Kidney epithelial cell (primary cell): ENCODE results near the gene GON4L. TPM values are rescaled to one million over a fixed set of nuclear protein-coding genes. Genes with fewer than 3 reads are reported as not detected.
A peak's percentile ranks its signal among the peaks of the same experiment; 100 is the strongest.
"Not testable (repeated sequence)": the region's sequence is repeated elsewhere in the genome, so short reads cannot be mapped to it uniquely, and the experiment has no call there.

Experiments
- DNase-seq: peaks from one replicate; pipeline ENCODE4 v3.0.0-alpha.2; 2010; ENCODE audit warnings: low read depth
- H3K27me3 ChIP-seq: 2 replicates; pipeline ENCODE4 v1.6.0; 2011; ENCODE audit warnings: low read length; ENCODE audit not compliant: control insufficient read depth, insufficient read depth
- H3K36me3 ChIP-seq: 2 replicates; pipeline ENCODE4 v1.5.1; 2011; ENCODE audit warnings: low read length; ENCODE audit not compliant: control insufficient read depth, insufficient read depth
- H3K4me3 ChIP-seq: 2 replicates; pipeline ENCODE4 v1.5.1; 2011; ENCODE audit warnings: low read depth, mild to moderate bottlenecking, control low read depth, low read length
- total RNA-seq: library from RNA; depleted of rRNA; stranded (reverse); fragments of >200 nt; gene quantifications from 2 replicates; pipeline ENCODE4 v1.2.3, GENCODE V29; 2015
- TF ChIP-seq, protein P1 (sequence below): IDR thresholded peaks from 2 replicates; pipeline ENCODE4 v1.5.1; 2011; ENCODE audit warnings: mild to moderate bottlenecking, moderate library complexity, low read length, control low read depth, inconsistent platforms; ENCODE audit not compliant: insufficient read depth, poor library complexity, severe bottlenecking

The GON4L gene
- total RNA-seq, 1 donor from 2014 or later, result 25.3 TPM

DNA sequence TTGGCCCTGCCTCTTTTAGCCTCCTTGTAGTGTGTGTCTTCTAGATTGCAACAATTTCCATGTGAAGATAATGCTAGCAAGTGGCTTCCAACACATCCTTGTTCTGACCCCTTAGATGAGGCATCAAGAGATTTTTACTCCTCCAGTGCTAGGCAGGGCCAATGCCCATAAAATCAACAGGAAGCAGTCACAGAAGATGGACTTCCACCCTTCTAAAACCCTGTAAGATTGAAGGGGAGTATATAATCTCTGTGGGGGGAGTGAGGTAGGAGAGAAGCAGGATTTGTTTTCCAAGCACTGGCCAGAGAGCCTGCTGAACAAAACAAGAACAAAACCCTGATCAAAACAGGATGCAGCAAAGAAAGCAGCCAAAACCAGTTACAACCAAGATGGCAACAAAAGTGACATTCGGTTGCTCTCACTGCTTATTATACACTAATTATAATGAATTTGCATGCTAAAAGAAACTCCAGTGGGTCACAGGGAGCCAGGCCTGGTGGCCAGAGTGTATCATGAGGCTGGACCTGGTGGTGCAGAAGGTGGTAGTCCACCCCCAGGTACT is 12.1 kb downstream of the GON4L start:
- Histone ChIP-seq H3K27me3 (no peaks in the 10 kb centered on the region), H3K4me3 (no peak overlapping the region), H3K36me3 (no peaks in the 10 kb centered on the region)
- TF ChIP-seq, protein P1, sequence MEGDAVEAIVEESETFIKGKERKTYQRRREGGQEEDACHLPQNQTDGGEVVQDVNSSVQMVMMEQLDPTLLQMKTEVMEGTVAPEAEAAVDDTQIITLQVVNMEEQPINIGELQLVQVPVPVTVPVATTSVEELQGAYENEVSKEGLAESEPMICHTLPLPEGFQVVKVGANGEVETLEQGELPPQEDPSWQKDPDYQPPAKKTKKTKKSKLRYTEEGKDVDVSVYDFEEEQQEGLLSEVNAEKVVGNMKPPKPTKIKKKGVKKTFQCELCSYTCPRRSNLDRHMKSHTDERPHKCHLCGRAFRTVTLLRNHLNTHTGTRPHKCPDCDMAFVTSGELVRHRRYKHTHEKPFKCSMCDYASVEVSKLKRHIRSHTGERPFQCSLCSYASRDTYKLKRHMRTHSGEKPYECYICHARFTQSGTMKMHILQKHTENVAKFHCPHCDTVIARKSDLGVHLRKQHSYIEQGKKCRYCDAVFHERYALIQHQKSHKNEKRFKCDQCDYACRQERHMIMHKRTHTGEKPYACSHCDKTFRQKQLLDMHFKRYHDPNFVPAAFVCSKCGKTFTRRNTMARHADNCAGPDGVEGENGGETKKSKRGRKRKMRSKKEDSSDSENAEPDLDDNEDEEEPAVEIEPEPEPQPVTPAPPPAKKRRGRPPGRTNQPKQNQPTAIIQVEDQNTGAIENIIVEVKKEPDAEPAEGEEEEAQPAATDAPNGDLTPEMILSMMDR, result no peak
- no peak for DNase-seq

DNA sequence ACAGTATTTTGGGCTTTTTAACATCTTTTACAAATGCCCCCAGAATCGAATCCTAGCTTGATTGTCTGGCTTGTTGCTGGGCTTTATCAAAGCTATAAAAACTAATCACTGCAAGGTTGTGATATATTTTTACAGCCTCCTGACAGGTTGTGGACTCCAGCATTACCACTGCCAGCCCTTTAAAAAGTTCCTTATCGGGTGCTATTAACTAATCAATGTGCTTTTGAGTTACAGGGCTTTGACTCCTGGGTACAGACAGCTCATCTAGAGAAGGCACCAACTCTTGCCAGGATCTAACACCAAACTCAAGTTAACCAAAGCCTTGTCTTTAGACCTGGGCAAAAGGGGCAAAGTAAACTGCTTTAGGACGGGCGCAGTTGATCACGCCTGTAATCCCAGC is 16.6 kb downstream of the GON4L start:
- no peaks in the 10 kb centered on the region for H3K36me3 ChIP-seq
- DNase-seq, result no peak
- TF ChIP-seq, protein P1, result no peak
- H3K4me3 ChIP-seq, result no peak overlapping the region
- H3K27me3 ChIP-seq, result no peaks in the 10 kb centered on the region

DNA sequence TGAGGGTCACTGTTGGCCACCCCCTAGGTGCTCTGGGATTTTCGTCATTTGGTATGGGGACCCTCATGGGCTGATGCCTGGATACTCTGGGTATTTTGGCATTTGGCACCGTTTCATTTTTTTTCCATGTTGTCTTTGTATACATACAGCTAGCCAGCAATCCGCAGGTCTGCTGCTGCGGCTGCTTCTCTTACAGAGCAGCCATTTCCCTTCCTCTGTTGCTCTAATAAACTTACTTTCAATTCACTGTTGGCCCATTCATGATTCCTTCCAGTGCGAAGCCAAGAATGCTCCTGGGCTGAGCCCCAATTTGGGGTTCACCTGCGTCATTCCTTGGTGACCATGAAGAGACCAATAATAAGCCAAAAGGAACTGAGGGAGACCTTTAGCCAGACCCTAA is 21.5 kb downstream of the GON4L start:
- Histone ChIP-seq H3K36me3 (no peaks in the 10 kb centered on the region), H3K27me3 (no peaks in the 10 kb centered on the region), H3K4me3 (no peak overlapping the region)
- TF ChIP-seq, protein P1, result no peak
- DNase-seq, result no peak

DNA sequence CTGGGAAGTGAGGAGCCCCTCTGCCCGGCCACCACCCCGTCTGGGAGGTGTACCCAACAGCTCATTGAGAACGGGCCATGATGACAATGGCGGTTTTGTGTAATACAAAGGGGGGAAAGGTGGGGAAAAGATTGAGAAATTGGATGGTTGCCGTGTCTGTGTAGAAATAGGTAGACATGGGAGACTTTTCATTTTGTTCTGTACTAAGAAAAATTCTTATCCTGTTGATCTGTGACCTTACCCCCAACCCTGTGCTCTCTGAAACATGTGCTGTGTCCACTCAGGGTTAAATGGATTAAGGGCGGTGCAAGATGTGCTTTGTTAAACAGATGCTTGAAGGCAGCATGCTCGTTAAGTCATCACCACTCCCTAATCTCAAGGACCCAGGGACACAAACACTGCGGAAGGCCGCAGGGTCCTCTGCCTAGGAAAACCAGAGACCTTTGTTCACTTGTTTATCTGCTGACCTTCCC is 22.1 kb downstream of the GON4L start:
- H3K4me3 ChIP-seq, H3K27me3 ChIP-seq, DNase-seq, H3K36me3 ChIP-seq: not testable (repeated sequence)

DNA sequence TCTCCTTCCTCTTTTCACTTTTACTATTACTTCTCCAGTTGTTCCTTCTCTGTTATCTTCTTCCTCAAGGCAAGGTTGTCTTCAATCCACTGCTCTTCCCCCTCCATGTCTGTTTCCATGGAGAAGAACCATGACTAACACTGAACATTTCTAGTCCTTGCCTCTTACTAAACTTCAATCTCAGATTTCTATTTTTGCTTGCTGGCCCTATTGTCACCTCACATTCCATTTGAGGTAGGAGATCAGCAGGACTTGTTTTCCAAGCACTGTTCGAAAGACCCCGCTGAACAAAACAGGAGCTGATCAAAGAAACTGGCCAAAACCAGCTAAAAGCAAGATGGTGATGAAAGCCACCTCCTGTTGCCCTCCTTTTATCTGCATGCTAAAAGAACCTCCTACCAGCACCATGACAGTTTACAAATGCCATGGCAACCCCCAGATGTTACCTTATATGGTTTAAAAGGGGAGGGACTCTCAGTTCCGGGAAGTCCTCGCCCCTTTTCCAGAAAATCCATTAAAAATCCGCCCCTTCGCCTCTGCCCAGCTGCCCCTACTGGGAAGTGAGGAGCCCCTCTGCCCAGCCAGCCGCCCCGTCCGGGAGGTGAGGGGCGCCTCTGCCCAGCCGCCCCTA is 22.6 kb downstream of the GON4L start:
- TF ChIP-seq, protein P1, result no peak
- Histone ChIP-seq H3K36me3 (no peaks in the 10 kb centered on the region), H3K4me3 (no peak overlapping the region), H3K27me3 (no peaks in the 10 kb centered on the region)
- peak; percentile 16 for DNase-seq

DNA sequence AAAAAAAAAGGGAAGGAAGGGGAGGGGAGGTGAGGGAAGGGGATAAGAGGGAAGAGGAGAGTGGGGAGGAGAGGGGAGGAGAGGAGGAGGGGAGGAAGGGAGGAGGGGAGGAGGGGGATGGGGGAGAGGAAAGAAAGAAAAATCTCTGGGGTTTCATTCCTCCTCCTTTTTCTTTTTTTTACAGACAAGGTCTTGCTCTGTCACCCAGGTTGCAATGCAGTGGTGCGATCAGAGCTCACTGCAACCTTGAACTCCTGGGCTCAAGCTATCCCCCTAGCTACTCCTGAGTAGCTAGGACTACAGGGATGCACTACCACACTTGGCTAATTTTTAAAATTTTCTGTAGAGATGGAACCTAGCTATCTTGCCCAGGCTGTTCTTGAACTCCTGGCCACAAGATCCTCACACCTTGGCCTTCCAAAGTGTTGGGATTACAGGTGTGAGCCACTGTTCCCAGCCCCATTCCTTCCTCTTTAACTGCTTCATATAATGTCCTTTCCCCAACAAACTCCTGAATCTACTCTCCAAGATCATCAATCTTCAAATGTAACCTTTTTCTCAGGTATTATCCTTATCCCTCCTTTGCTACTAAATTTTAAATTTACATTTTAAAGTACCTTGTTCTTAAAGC is 23.2 kb downstream of the GON4L start:
- no peak for DNase-seq
- no peak overlapping the region for H3K4me3 ChIP-seq
- TF ChIP-seq, protein P1, result no peak
- H3K27me3 ChIP-seq, result no peaks in the 10 kb centered on the region
- no peaks in the 10 kb centered on the region for H3K36me3 ChIP-seq
